Hepatocyte (in vitro differentiated cells): ENCODE results near the gene RECK. TPM values are rescaled to one million over a fixed set of nuclear protein-coding genes. Genes with fewer than 3 reads are reported as not detected.

ENCODE experiments used
- DNase-seq: peaks from one replicate; pipeline ENCODE4 v3.0.0-alpha.2; 2016; ENCODE audit warnings: low spot score
- H2AFZ ChIP-seq: fragments of 200-600 bp; sonication (generic); 2 replicates; pipeline ENCODE4 v1.6.0; 2016; ENCODE audit warnings: antibody characterized with exemption, mild to moderate bottlenecking
- H3K27ac ChIP-seq: fragments of 200-600 bp; sonication (generic); 2 replicates; pipeline ENCODE4 v1.5.1; 2016; ENCODE audit warnings: mild to moderate bottlenecking
- H3K27me3 ChIP-seq: fragments of 200-600 bp; sonication (generic); 2 replicates; pipeline ENCODE4 v1.6.1; 2016
- H3K36me3 ChIP-seq: fragments of 200-600 bp; sonication (generic); replicated peaks from 2 replicates; pipeline ENCODE4 v1.5.1; 2016; ENCODE audit warnings: low read depth; ENCODE audit not compliant: insufficient read depth
- H3K4me1 ChIP-seq: fragments of 200-600 bp; sonication (generic); 2 replicates; pipeline ENCODE4 v1.5.1; 2016; ENCODE audit warnings: mild to moderate bottlenecking, moderate library complexity; ENCODE audit not compliant: insufficient read depth
- H3K4me2 ChIP-seq: fragments of 200-600 bp; sonication (generic); 2 replicates; pipeline ENCODE4 v1.6.0; 2016
- H3K4me3 ChIP-seq: fragments of 200-600 bp; sonication (generic); 2 replicates; pipeline ENCODE4 v1.5.1; 2016; ENCODE audit warnings: mild to moderate bottlenecking
- H3K79me2 ChIP-seq: fragments of 200-600 bp; sonication (generic); 2 replicates; pipeline ENCODE4 v1.6.0; 2017; ENCODE audit warnings: mild to moderate bottlenecking
- H3K9me2 ChIP-seq: fragments of 200-600 bp; sonication (generic); replicated peaks from 2 replicates; pipeline ENCODE4 v1.6.0; 2017; ENCODE audit warnings: mild to moderate bottlenecking; ENCODE audit not compliant: insufficient read depth
- H3K9me3 ChIP-seq: fragments of 200-600 bp; sonication (generic); 2 replicates; pipeline ENCODE4 v1.5.1; 2016; ENCODE audit warnings: low read depth, mild to moderate bottlenecking
- H4K20me1 ChIP-seq: fragments of 200-600 bp; sonication (generic); 2 replicates; pipeline ENCODE4 v1.6.0; 2016; ENCODE audit warnings: mild to moderate bottlenecking; ENCODE audit not compliant: insufficient read depth, poor library complexity, severe bottlenecking
- CTCF ChIP-seq: fragments of 200-600 bp; sonication (generic); IDR thresholded peaks from 2 replicates; pipeline ENCODE4 v1.5.1; 2016; ENCODE audit warnings: antibody characterized with exemption, mild to moderate bottlenecking; ENCODE audit not compliant: poor library complexity
- EZH2 ChIP-seq: fragments of 200-600 bp; sonication (generic); IDR thresholded peaks from 2 replicates; pipeline ENCODE4 v1.6.1; 2016; ENCODE audit warnings: antibody characterized with exemption, mild to moderate bottlenecking, borderline replicate concordance
- EZH2phosphoT487 ChIP-seq: fragments of 200-600 bp; sonication (generic); IDR thresholded peaks from one replicate; pipeline ENCODE4 v1.6.1; 2018; ENCODE audit warnings: antibody characterized with exemption, mild to moderate bottlenecking, low read depth, moderate library complexity; ENCODE audit not compliant: unreplicated experiment, severe bottlenecking
- WGBS: methylation state at CpG from one replicate; pipeline ENCODE4 v1.1.6; 2016; ENCODE audit warnings: low lambda C conversion rate; ENCODE audit errors: missing lambda C conversion rate; 5-methylcytosine and 5-hydroxymethylcytosine counted together
- polyA plus RNA-seq: library from polyadenylated mRNA; unstranded; fragments of >200 nt; fragmentation: Nextera tagmentation; extraction: Ambion mirVana; gene quantifications from 2 replicates; pipeline ENCODE4 v1.2.1, GENCODE V29; 2016
- small RNA-seq: library from RNA; depleted of rRNA; stranded (forward); fragments of <200 nt; gene quantifications from one replicate; pipeline ENCODE3, GENCODE V24; 2014
- total RNA-seq: library from RNA; depleted of rRNA; stranded (reverse); fragments of >200 nt; gene quantifications from 2 replicates; pipeline ENCODE4 v1.2.3, GENCODE V29; 2014

Gene RECK
- total and polyA plus RNA-seq, 2 experiments from 2014 or later = 13.5 to 15.3 TPM

DNA sequence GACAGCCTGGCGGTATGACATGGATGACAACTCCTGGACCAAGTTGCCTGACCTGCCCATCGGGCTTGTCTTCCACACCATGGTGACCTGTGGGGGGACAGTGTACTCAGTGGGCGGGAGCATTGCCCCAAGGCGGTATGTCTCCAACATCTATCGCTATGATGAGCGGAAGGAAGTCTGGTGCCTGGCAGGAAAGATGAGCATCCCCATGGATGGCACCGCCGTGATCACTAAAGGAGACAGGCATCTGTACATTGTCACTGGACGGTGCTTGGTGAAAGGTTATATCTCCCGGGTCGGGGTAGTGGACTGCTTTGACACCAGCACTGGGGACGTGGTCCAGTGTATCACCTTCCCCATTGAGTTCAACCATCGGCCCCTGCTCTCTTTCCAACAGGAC lies 133.8 kb downstream of the RECK start:
- Histone ChIP-seq H3K27me3 (no peaks in the 10 kb centered on the region), H3K9me3 (no peaks in the 10 kb centered on the region), H3K9me2 (no peaks in the 10 kb centered on the region), H3K36me3 (no peaks in the 10 kb centered on the region), H3K27ac (no peak overlapping the region), H4K20me1 (no peaks in the 10 kb centered on the region), H3K4me2 (no peak overlapping the region), H2AFZ (no peak overlapping the region), H3K4me1 (peaks cover 3% of the 10 kb centered on the region), H3K4me3 (no peak overlapping the region), H3K79me2 (no peaks in the 10 kb centered on the region)
- WGBS = 97% methylated on average over 13 of the region's 13 CpGs
- DNase-seq = no peak
- TF ChIP-seq EZH2phosphoT487 = no peak
- no peak for TF ChIP-seq CTCF

GRCh38 chr9:36173861-36174260 lies 137.1 kb downstream of the RECK start:
- Histone ChIP-seq H3K79me2 (no peaks in the 10 kb centered on the region), H3K9me3 (no peaks in the 10 kb centered on the region), H3K4me2 (no peak overlapping the region), H4K20me1 (no peaks in the 10 kb centered on the region), H2AFZ (no peak overlapping the region), H3K4me1 (no peaks in the 10 kb centered on the region), H3K27ac (no peak overlapping the region), H3K9me2 (no peaks in the 10 kb centered on the region), H3K27me3 (no peaks in the 10 kb centered on the region), H3K4me3 (no peak overlapping the region), H3K36me3 (no peaks in the 10 kb centered on the region)
- TF ChIP-seq CTCF = no peak
- TF ChIP-seq EZH2phosphoT487 = no peak
- TF ChIP-seq EZH2 = no peak
- no peak for DNase-seq
- WGBS = 89% methylated on average over 2 of the region's 2 CpGs

Small RNAs within 50 kb of the gene (small RNA-seq; reads per million reads assigned to genes)
- not detected for gene RF02275

Other genes with a start within 250 kb of the RECK start
- 12.8 and 13.9 TPM in 2 replicates for gene NPR2, start 245.3 kb upstream of the RECK start, total RNA-seq
- gene NPR2, start 245.3 kb upstream of the RECK start, polyA plus RNA-seq = 12.2 and 14.4 TPM in 2 replicates
- 0.10 and 1.4 TPM in 2 replicates for gene SPAG8, start 224.7 kb upstream of the RECK start, total RNA-seq
- 0.55 and 0.63 TPM in 2 replicates for gene SPAG8, start 224.7 kb upstream of the RECK start, polyA plus RNA-seq
- gene HINT2, start 221.9 kb upstream of the RECK start, total RNA-seq = 31.9 and 45.7 TPM in 2 replicates
- gene HINT2, start 221.9 kb upstream of the RECK start, polyA plus RNA-seq = 81.4 and 87.3 TPM in 2 replicates
- gene FAM221B, start 208.2 kb upstream of the RECK start, total RNA-seq = not detected in 2 replicates
- gene FAM221B, start 208.2 kb upstream of the RECK start, polyA plus RNA-seq = 0.26 TPM in 1 of 2 replicates, not detected in the other
- 7.5 and 12.3 TPM in 2 replicates for gene TMEM8B, start 207.7 kb upstream of the RECK start, total RNA-seq
- gene TMEM8B, start 207.7 kb upstream of the RECK start, polyA plus RNA-seq = 13.4 and 14.6 TPM in 2 replicates
- not detected in 2 replicates for gene OR13J1, start 166.5 kb upstream of the RECK start, total RNA-seq
- gene OR13J1, start 166.5 kb upstream of the RECK start, polyA plus RNA-seq = not detected in 2 replicates
- 0.24 and 0.90 TPM in 2 replicates for gene HRCT1, start 130.7 kb upstream of the RECK start, total RNA-seq
- gene HRCT1, start 130.7 kb upstream of the RECK start, polyA plus RNA-seq = 0.72 and 1.8 TPM in 2 replicates
- not detected in 2 replicates for gene SPAAR, start 127.4 kb upstream of the RECK start, total RNA-seq
- 0.52 TPM in 1 of 2 replicates, not detected in the other for gene SPAAR, start 127.4 kb upstream of the RECK start, polyA plus RNA-seq
- gene OR2S2, start 78.8 kb upstream of the RECK start, total RNA-seq = 0.27 TPM in 1 of 2 replicates, not detected in the other
- not detected in 2 replicates for gene OR2S2, start 78.8 kb upstream of the RECK start, polyA plus RNA-seq
- 9.8 and 14.1 TPM in 2 replicates for gene GLIPR2, start 99.8 kb downstream of the RECK start, total RNA-seq
- gene GLIPR2, start 99.8 kb downstream of the RECK start, polyA plus RNA-seq = 12.6 and 20.1 TPM in 2 replicates
- gene CCIN, start 132.5 kb downstream of the RECK start, total RNA-seq = not detected in 2 replicates
- 0.23 TPM in 1 of 2 replicates, not detected in the other for gene CCIN, start 132.5 kb downstream of the RECK start, polyA plus RNA-seq
- 317 and 339 TPM in 2 replicates for gene CLTA, start 154.0 kb downstream of the RECK start, total RNA-seq
- gene CLTA, start 154.0 kb downstream of the RECK start, polyA plus RNA-seq = 283 and 313 TPM in 2 replicates
- 14.9 and 17.5 TPM in 2 replicates for gene GNE, start 221.5 kb downstream of the RECK start, total RNA-seq
- gene GNE, start 221.5 kb downstream of the RECK start, polyA plus RNA-seq = 3.8 and 6.5 TPM in 2 replicates